Measurements from ENCODE around the gene TRPM3.

TRPM3 gene

GRCh38 chr9:71121275-71122021, at the start of gene TRPM3:
TRPM3 (minus strand) TSS chr9:71121621; CDS start chr9:71121354, 267 bp downstream.
- no peak for DNase-seq (ENCODE audit: low read depth in 2 of 2)

- DNase-seq (ENCODE audit: low read depth in 2 of 2), result no peak
Observed at GRCh38 chr9:71168418-71168817, 47.0 kb upstream of the TRPM3 start.

- no peak for DNase-seq (ENCODE audit: low read depth in 2 of 2)
Observed at GRCh38 chr9:71162126-71162525, 40.7 kb upstream of the TRPM3 start.

GRCh38 chr9:71157731-71158130, 36.3 kb upstream of the TRPM3 start:
- no peak for DNase-seq (ENCODE audit: low read depth in 2 of 2)

GRCh38 chr9:71147368-71147767, 25.9 kb upstream of the TRPM3 start:
- DNase-seq (ENCODE audit: low read depth in 2 of 2), result no peak

- DNase-seq (ENCODE audit: low read depth in 2 of 2), result no peak
Observed at GRCh38 chr9:71146511-71146910, 25.1 kb upstream of the TRPM3 start.

- no peak for DNase-seq (ENCODE audit: low read depth in 2 of 2)
Observed at GRCh38 chr9:71145179-71145578, 23.8 kb upstream of the TRPM3 start.

- no peak for DNase-seq (ENCODE audit: low read depth in 2 of 2)
Observed at GRCh38 chr9:71144495-71144894, 23.1 kb upstream of the TRPM3 start.

- DNase-seq (ENCODE audit: low read depth in 2 of 2), result no peak
Observed at GRCh38 chr9:71136696-71137095, 15.3 kb upstream of the TRPM3 start.

- no peak for DNase-seq (ENCODE audit: low read depth in 2 of 2)
Observed at GRCh38 chr9:71131145-71131544, 9.7 kb upstream of the TRPM3 start.

- DNase-seq (ENCODE audit: low read depth in 2 of 2), result no peak
Observed at GRCh38 chr9:71130521-71130920, 9.1 kb upstream of the TRPM3 start.

GRCh38 chr9:71128796-71129195, 7.4 kb upstream of the TRPM3 start:
- no peak for DNase-seq (ENCODE audit: low read depth in 2 of 2)

- no peak for DNase-seq (ENCODE audit: low read depth in 2 of 2)
Observed at GRCh38 chr9:71127301-71127700, 5.9 kb upstream of the TRPM3 start.

GRCh38 chr9:71122421-71122820, 1.0 kb upstream of the TRPM3 start:
- DNase-seq (ENCODE audit: low read depth in 2 of 2), result no peak

GRCh38 chr9:71122022-71122275, 528 bp upstream of the TRPM3 start:
- DNase-seq (ENCODE audit: low read depth in 2 of 2), result no peak

- DNase-seq (ENCODE audit: low read depth in 2 of 2), result no peak
Observed at GRCh38 chr9:71120501-71121247, 747 bp downstream of the TRPM3 start.

- no peak for DNase-seq (ENCODE audit: low read depth in 2 of 2)
Observed at GRCh38 chr9:71119746-71120145, 1.7 kb downstream of the TRPM3 start.

- DNase-seq (ENCODE audit: low read depth in 2 of 2), result no peak
Observed at GRCh38 chr9:71118324-71118723, 3.1 kb downstream of the TRPM3 start.

GRCh38 chr9:71115448-71115975, 5.9 kb downstream of the TRPM3 start:
- DNase-seq (ENCODE audit: low read depth in 2 of 2), result no peak

GRCh38 chr9:71112866-71113265, 8.6 kb downstream of the TRPM3 start:
- no peak for DNase-seq (ENCODE audit: low read depth in 2 of 2)

GRCh38 chr9:71108937-71109336, 12.5 kb downstream of the TRPM3 start:
- DNase-seq (ENCODE audit: low read depth in 2 of 2), result no peak

- no peak for DNase-seq (ENCODE audit: low read depth in 2 of 2)
Observed at GRCh38 chr9:71106992-71107391, 14.4 kb downstream of the TRPM3 start.

- no peak for DNase-seq (ENCODE audit: low read depth in 2 of 2)
Observed at GRCh38 chr9:71105192-71105591, 16.2 kb downstream of the TRPM3 start.

Data from stimulated activated CD4-positive, alpha-beta T cell treated with anti-CD3 and anti-CD28 coated beads, Interleukin-15, amount 100 ng/mL, for 48 hours (primary cell).